NCI-H1417 treated with DMSO at 0.1 percent for 48 hours (cell line): Measurements from ENCODE around the gene CCDC201.
"Not testable (repeated sequence)": the region's sequence is repeated elsewhere in the genome, so short reads cannot be mapped to it uniquely, and the experiment has no call there.

Experiments
- DNase-seq: peaks from one replicate; lab custom pipeline; 2025; lab: John Stamatoyannopoulos, UW

The CCDC201 gene

DNA sequence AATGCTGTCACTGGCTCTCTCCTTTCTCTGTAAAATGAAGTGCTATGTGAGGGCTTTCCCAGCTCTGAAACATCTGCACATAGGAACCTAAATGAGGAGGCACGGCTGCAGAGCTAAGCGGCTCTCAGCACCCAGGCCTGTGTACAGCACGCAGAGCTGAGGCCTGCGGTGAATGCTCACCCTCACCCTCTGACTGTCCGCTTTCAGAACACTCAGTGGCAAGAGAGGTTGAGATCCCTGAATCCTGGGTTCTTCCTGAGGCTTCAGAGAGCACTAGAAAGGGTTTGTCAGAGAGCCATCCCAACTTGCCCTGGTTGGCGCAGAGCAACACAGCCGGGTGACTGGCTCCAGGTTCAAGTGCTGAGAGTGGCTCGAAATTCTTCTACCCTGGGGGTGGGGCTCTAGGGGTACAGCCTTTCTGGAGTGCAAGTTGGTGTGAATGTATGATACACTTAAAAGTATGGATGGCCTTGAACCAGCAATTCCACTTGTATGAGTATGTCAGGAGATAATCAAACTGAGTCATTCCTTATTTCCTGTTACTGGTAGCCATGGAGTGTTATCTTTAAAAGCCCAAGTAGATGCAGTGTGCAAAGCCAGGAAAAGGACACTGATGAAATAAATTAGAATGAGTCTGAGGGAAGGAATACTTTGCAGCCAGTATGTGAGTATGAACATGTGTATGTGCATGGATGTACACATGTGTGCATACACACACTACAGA, 1.7 kb upstream of the CCDC201 start:
- DNase-seq, result no peak

- no peak for DNase-seq
Observed at GRCh38 chr7:45873355-45873754, 473 bp upstream of the CCDC201 start.

- DNase-seq, result no peak
Observed at GRCh38 chr7:45872116-45873034, 507 bp downstream of the CCDC201 start.

DNA sequence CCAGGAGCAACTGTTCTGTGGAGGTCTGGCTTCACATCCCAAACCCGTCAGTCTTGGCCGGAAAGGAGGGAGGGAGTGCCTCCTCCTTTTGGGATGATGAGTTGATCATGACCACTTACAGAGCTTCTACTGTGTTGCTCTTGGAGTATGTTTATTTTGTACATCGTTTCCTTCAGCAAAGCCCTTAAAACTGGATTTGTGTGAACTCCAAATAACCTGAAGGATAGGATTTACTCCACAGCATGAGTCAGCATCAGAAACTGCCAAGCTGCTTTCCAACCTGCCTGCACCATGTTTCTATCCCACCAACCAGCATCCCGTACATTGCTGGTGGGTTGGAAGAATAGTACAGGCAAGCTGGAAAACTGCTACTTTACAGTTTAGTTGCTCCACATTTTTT, 3.5 kb downstream of the CCDC201 start:
- DNase-seq, result no peak

DNA sequence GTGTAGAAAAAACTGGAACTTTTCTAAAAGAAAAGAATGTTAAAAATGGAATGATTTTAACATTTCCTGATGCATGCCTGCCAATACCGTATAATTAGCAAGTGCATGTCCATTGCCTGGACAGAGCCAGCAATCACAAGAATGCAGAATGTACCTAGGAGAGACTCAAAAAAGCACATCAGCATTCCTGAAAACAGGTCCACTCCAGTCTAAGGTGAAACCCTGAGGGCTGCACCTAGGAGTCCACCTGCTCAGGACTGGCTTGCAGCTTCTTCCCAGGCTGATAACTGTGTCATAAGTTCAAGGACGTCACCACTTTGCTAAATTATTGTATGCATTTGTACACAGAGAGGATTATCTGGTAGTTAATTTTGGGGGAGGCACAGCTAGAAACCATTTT, 5.4 kb downstream of the CCDC201 start:
- DNase-seq, result no peak

- no peak for DNase-seq
Observed at GRCh38 chr7:45865594-45866410, 7.1 kb downstream of the CCDC201 start.

- DNase-seq, result no peak
Observed at GRCh38 chr7:45863715-45864114, 9.2 kb downstream of the CCDC201 start.

DNA sequence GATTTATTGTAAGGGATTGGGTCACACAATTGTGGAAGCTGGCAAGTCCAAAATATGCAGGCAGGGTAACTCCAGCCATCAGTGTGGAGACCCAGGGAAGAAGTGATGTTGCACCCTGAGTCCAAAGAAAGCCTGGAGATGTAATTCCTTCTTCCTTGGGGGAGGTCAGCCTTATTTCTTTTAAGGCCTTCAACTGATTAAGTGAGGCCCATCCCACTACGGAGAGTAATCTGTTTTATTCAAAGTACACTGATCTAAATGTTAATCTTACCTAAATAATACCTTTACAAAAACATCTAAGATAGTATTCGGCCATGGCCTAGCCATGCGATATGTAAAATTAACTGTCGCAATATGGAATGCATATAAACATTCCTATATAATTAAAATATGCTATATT, 16.0 kb downstream of the CCDC201 start:
- DNase-seq, result not testable (repeated sequence)

GRCh38 chr7:45855680-45856079, 17.2 kb downstream of the CCDC201 start:
- DNase-seq, result not testable (repeated sequence)

DNA sequence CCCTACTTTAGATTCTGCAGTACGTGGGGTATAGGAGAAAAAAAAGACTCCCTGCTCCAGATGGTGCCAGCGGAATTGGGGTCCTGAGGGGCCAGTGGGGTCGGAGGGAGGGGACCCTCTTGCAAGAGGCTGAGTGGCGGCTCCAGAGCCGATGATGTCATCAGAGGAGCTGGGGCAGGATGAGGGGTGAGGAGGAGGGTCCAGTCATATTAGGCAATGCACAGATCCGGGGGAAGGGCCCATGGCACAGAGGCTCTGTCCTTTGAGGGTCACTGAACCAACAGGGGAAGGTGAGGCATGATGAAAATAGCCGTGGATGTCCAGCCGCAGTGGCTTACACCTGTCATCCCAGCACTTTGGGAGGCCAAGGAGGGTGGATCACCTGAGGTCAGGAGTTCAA, 19.4 kb downstream of the CCDC201 start:
- not testable (repeated sequence) for DNase-seq

- DNase-seq, result not testable (repeated sequence)
Observed at GRCh38 chr7:45852984-45853383, 19.9 kb downstream of the CCDC201 start.

DNA sequence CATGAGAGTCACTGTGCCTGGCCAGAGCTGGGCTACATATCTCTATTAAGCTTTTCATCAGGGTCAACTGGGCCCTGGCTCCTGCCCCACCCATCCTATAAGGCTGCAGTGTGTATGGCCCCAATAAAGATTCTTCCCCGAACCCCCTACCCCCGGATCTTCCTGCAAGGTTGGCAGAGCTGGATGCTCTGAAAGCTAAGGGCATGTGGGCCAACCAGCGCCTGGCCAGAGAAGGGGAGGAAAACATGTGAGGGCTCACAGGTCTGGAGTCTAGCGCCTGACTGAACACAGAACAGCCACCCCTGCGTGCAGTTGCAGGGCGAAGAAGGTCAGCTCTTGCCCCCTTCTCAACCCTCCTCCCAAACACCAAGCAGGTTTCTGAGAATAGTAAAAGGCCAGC, 24.1 kb downstream of the CCDC201 start:
- DNase-seq, result not testable (repeated sequence)

- DNase-seq, result not testable (repeated sequence)
Observed at GRCh38 chr7:45846536-45846935, 26.3 kb downstream of the CCDC201 start.

DNA sequence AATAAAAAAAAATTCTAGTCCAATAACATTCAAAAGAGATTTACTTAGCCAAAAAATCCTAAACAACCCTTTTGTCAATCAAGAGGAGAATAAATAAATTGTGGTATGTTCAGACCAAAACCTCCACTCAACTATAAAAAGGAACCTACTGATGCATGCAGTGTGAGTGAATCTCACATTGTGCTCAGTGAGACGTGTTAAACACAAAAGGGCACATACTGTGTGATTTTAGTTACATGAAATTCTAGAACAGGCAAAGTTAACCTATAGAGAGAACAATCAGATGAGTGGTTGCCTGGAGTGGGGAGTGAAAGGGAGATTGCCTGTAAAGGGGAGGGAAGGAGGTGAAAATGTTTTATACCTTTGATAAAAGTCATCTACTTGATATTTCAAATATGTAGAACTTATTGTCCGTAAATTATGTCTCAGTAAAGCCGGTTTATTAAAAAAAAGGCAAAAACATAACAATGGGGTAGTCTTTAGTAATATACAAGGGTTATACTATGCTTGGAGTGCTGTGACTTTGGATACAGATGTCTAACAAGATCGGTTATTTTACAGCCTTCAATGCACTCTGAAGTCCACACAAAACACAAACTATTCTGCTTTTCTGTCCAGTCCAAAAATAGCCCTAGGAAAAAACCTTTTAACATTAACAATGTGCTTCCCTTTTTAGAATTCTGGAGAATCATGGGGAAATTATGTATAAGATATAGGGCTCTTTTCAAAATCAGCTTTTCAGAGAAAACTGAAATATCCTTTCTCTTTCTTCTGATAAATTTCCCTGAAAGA, 30.8 kb downstream of the CCDC201 start:
- DNase-seq, result not testable (repeated sequence)

- not testable (repeated sequence) for DNase-seq
Observed at GRCh38 chr7:45838852-45839251, 34.0 kb downstream of the CCDC201 start.

DNA sequence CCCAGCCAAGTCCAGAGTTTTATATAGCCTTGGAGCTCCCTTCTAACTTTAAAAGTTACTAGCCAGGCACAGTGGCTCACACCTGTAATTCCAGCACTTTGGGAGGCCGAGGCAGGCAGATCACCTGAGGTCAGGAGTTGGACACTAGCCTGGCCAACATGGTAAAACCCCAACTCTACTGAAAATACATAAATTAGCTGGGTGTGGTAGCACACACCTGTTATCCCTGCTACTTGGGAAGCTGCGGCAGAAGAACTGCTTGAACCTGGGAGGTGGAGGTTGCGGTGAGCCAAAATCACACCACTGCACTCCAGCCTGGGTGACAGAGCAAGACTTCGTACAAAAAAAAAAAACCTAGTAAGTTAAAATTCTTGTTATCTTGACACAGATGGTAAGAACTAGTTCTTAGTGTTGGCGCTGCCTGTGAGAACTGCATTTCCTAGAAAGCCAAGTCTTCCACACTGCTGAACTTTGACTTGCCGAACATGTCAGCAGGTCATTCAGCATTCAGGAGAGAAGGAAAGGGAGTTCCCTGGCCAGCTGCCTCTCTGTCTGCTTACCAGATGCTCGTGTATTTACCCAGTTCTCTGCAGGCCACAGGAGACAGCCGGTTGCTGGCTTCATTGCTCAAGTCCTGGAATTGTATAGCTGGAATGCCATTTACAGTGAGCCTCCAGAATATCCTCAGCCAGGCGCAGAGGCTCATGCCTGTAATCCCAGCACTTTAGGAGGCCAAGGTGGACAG, 40.3 kb downstream of the CCDC201 start:
- DNase-seq, result not testable (repeated sequence)

DNA sequence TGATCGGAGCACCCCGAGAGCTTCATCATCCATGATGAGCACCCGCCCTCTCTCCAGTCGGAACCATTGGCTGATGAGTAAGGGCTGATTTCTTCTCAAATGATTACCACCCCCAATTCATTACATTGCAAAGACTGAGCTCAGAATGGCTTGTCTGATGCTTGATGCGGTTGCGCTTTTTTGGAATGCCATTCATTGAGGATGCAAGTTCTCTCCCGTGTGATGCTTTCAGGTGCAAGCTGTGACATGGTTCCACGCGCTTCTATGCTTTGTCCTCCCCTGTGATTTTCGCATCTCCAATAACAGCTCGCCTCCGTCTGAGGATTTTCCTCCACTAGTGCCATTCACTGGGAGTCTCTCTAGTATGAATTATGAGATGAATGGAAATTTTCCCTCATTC, 43.0 kb downstream of the CCDC201 start:
- not testable (repeated sequence) for DNase-seq

- DNase-seq, result not testable (repeated sequence)
Observed at GRCh38 chr7:45827731-45828130, 45.2 kb downstream of the CCDC201 start.

DNA sequence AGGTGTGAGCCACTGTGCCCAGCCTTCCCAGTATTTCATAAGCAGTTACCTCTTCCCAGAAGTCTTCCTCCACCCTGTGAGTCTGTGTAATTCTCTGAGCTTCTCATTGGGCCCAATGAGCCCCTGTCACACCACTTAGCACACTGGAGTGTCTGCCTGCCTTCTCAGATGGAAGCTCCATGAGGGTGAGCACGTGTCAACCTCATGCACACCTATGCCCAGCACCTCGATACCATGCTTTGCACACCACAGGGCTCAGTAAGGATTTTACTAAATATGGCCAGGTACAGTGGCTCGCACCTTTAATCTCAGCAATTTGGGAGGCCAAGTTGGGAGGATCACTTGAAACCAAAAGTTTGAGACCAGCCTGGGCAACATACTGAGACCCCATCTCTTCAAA, 46.3 kb downstream of the CCDC201 start:
- DNase-seq, result not testable (repeated sequence)

- DNase-seq, result not testable (repeated sequence)
Observed at GRCh38 chr7:45818763-45819162, 54.1 kb downstream of the CCDC201 start.

- not testable (repeated sequence) for DNase-seq
Observed at GRCh38 chr7:45817913-45818312, 55.0 kb downstream of the CCDC201 start.
